HuH-7.5 (cell line): ENCODE data around the gene HECW1.
"Not testable (repeated sequence)": the region's sequence is repeated elsewhere in the genome, so short reads cannot be mapped to it uniquely, and the experiment has no call there.

Source experiments
- DNase-seq: peaks from one replicate; pipeline ENCODE4 v3.0.0; 2011; ENCODE audit warnings: low spot score

HECW1 gene

GRCh38 chr7:43540471-43540870 lies 428.0 kb downstream of the HECW1 start:
- DNase-seq: no peak

GRCh38 chr7:43542716-43543115 lies 430.3 kb downstream of the HECW1 start:
- DNase-seq: no peak

GRCh38 chr7:43546231-43546630 lies 433.8 kb downstream of the HECW1 start:
- no peak for DNase-seq

- DNase-seq: no peak
These were observed 438.0 kb downstream of the HECW1 start for GRCh38 chr7:43550427-43550826.

- no peak for DNase-seq
These were observed 439.7 kb downstream of the HECW1 start for GRCh38 chr7:43552122-43552521.

- DNase-seq: no peak
These were observed 441.6 kb downstream of the HECW1 start for GRCh38 chr7:43553999-43554398.

- DNase-seq: no peak
These were observed 442.0 kb downstream of the HECW1 start for GRCh38 chr7:43554423-43554822.

GRCh38 chr7:43557831-43558495 lies 445.5 kb downstream of the HECW1 start:
- DNase-seq: no peak

- DNase-seq: no peak
These were observed 446.9 kb downstream of the HECW1 start for GRCh38 chr7:43559171-43559945.

- no peak for DNase-seq
These were observed 447.5 kb downstream of the HECW1 start for GRCh38 chr7:43559946-43560335.

GRCh38 chr7:43560742-43561330 lies 448.4 kb downstream of the HECW1 start:
- no peak for DNase-seq

GRCh38 chr7:43562383-43562782 lies 449.9 kb downstream of the HECW1 start:
- DNase-seq: no peak

GRCh38 chr7:43565786-43566185 lies 453.3 kb downstream of the HECW1 start:
- DNase-seq: no peak

GRCh38 chr7:43568529-43568928 lies 456.1 kb downstream of the HECW1 start:
- no peak for DNase-seq

- no peak for DNase-seq
These were observed 457.0 kb downstream of the HECW1 start for GRCh38 chr7:43569424-43569823.

- DNase-seq: no peak
These were observed 458.4 kb downstream of the HECW1 start for GRCh38 chr7:43570688-43571365.

GRCh38 chr7:43572516-43573049 lies 460.1 kb downstream of the HECW1 start:
- DNase-seq: no peak

- not testable (repeated sequence) for DNase-seq
These were observed 461.4 kb downstream of the HECW1 start for GRCh38 chr7:43573832-43574231.

GRCh38 chr7:43575506-43575905 lies 463.1 kb downstream of the HECW1 start:
- DNase-seq: no peak

- no peak for DNase-seq
These were observed 463.8 kb downstream of the HECW1 start for GRCh38 chr7:43576241-43576640.

GRCh38 chr7:43577485-43577951 lies 465.1 kb downstream of the HECW1 start:
- DNase-seq: no peak
